HepG2 (cell line): Measurements from ENCODE around the gene THADA. TPM values are rescaled to one million over a fixed set of nuclear protein-coding genes. Genes with fewer than 3 reads are reported as not detected.

Source experiments
- AHR ChIP-seq: IDR thresholded peaks from 2 replicates; pipeline ENCODE4 v1.6.1; 2018; ENCODE audit warnings: missing genetic modification reagents, missing compliant biosample characterization
- CBX2 ChIP-seq, 2 experiments: fragments of 200-600 bp in 1 of 2; sonication (generic); formaldehyde crosslinking in 1 of 2; IDR thresholded peaks; 2 replicates each; pipeline versions ENCODE4 v1.7.0 to v1.8.1; 2018 to 2022; ENCODE audit warnings: low read depth in 2 of 2, low read length in 1 of 2, mild to moderate bottlenecking in 1 of 2, missing genetic modification reagents in 1 of 2
- CREB1 ChIP-seq, 2 experiments: fragments of 450-650 bp in 1 of 2; IDR thresholded peaks; 2 replicates each; pipeline ENCODE4 v1.6.1; 2016 to 2017; ENCODE audit warnings: control low read depth in 1 of 2, mild to moderate bottlenecking in 1 of 2, missing compliant biosample characterization in 1 of 2, missing genetic modification characterization in 1 of 2
- HCFC1 ChIP-seq: fragments of 150-350 bp; IDR thresholded peaks from 2 replicates; pipeline ENCODE4 v1.6.1; 2014; ENCODE audit warnings: low read depth, low read length
- HDAC2 ChIP-seq: sonication (generic); formaldehyde crosslinking; IDR thresholded peaks from 2 replicates; pipeline ENCODE4 v1.4.0; 2020; ENCODE audit warnings: missing genetic modification reagents
- JDP2 ChIP-seq: sonication (generic); formaldehyde crosslinking; IDR thresholded peaks from 2 replicates; pipeline ENCODE4 v1.8.1; 2022; ENCODE audit warnings: missing genetic modification reagents, borderline replicate concordance
- KDM1A ChIP-seq: IDR thresholded peaks from 2 replicates; pipeline ENCODE4 v1.6.1; 2016; ENCODE audit warnings: missing compliant biosample characterization
- KLF11 ChIP-seq: IDR thresholded peaks from 2 replicates; pipeline ENCODE4 v1.6.1; 2016; ENCODE audit warnings: missing compliant biosample characterization
- MIER3 ChIP-seq: IDR thresholded peaks from 2 replicates; pipeline ENCODE4 v1.6.1; 2016; ENCODE audit warnings: missing compliant biosample characterization, borderline replicate concordance
- RCOR2 ChIP-seq: IDR thresholded peaks from 2 replicates; pipeline ENCODE4 v1.6.1; 2016; ENCODE audit warnings: missing biosample characterization, missing genetic modification reagents
- RFX5 ChIP-seq: IDR thresholded peaks from 2 replicates; pipeline ENCODE4 v1.6.1; 2011; ENCODE audit warnings: low read depth, low read length, improper control_type of control experiment
- RFXAP ChIP-seq: sonication (generic); formaldehyde crosslinking; IDR thresholded peaks from 2 replicates; pipeline ENCODE4 v1.4.0; 2020; ENCODE audit warnings: missing genetic modification reagents, borderline replicate concordance
- SIN3A ChIP-seq: IDR thresholded peaks from 2 replicates; pipeline ENCODE4 v1.6.1; 2011; ENCODE audit warnings: low read depth, mild to moderate bottlenecking, control low read depth, low read length, borderline replicate concordance
- ZKSCAN1 ChIP-seq: fragments of 150-350 bp; IDR thresholded peaks from 2 replicates; pipeline ENCODE4 v1.6.1; 2014; ENCODE audit warnings: low read length
- ZNF160 ChIP-seq: sonication (generic); formaldehyde crosslinking; IDR thresholded peaks from 2 replicates; pipeline ENCODE4 v1.8.0; 2022; ENCODE audit warnings: mild to moderate bottlenecking, inconsistent platforms, missing genetic modification reagents
- ZNF235 ChIP-seq: sonication (generic); formaldehyde crosslinking; IDR thresholded peaks from 2 replicates; pipeline ENCODE4 v1.8.1; 2023; ENCODE audit warnings: mild to moderate bottlenecking, missing genetic modification reagents, borderline replicate concordance
- ZNF33A ChIP-seq: sonication (generic); formaldehyde crosslinking; IDR thresholded peaks from 2 replicates; pipeline ENCODE4 v1.5.1; 2020; ENCODE audit warnings: missing genetic modification reagents, mild to moderate bottlenecking, moderate library complexity, borderline replicate concordance
- ZNF451 ChIP-seq: sonication (generic); formaldehyde crosslinking; IDR thresholded peaks from 2 replicates; pipeline ENCODE4 v1.5.0; 2020; ENCODE audit warnings: mild to moderate bottlenecking, missing genetic modification reagents
- ZNF891 ChIP-seq: sonication (generic); formaldehyde crosslinking; IDR thresholded peaks from 2 replicates; pipeline ENCODE4 v1.5.0; 2020; ENCODE audit warnings: mild to moderate bottlenecking, missing genetic modification reagents
- polyA plus RNA-seq, 8 experiments: library from polyadenylated mRNA; depleted of rRNA in 3 of 8; stranded (reverse) in 7 of 8; unstranded in 1 of 8; fragments of >200 nt; fragmentation: Illumina TruSeq in 4 of 8; extraction: Trizol in 4 of 8; gene quantifications; 2 replicates each; pipeline versions ENCODE4 v1.2.1 to v1.2.3, GENCODE V29; 2011 to 2016; ENCODE audit warnings: low read depth in 4 of 8, missing spikeins in 1 of 8, mixed read lengths in 1 of 8; ENCODE audit not compliant: insufficient read depth in 1 of 8
- total RNA-seq, 5 experiments: library from RNA; depleted of rRNA; stranded (reverse); fragments of >200 nt; fragmentation: Illumina TruSeq; extraction: Trizol; gene quantifications; 2 replicates each; pipeline ENCODE4 v1.2.3, GENCODE V29; 2016; ENCODE audit warnings: low read depth in 1 of 5
- TF ChIP-seq, protein P1 (sequence below): sonication (generic); formaldehyde crosslinking; IDR thresholded peaks from 2 replicates; pipeline ENCODE4 v1.4.0; 2020; ENCODE audit warnings: missing genetic modification reagents
- TF ChIP-seq, protein P2 (sequence below): sonication (generic); formaldehyde crosslinking; IDR thresholded peaks from 2 replicates; pipeline ENCODE4 v1.8.1; 2023; ENCODE audit warnings: mild to moderate bottlenecking, inconsistent platforms, moderate library complexity, missing genetic modification reagents, borderline replicate concordance
- TF ChIP-seq, protein P3 (sequence below): sonication (generic); formaldehyde crosslinking; IDR thresholded peaks from 2 replicates; pipeline ENCODE4 v1.5.1; 2020; ENCODE audit warnings: mild to moderate bottlenecking, missing genetic modification reagents, borderline replicate concordance
- TF ChIP-seq, protein P4 (sequence below): sonication (generic); formaldehyde crosslinking; IDR thresholded peaks from 2 replicates; pipeline ENCODE4 v1.5.1; 2020; ENCODE audit warnings: missing genetic modification reagents, mild to moderate bottlenecking, borderline replicate concordance

The THADA gene
- total and polyA plus RNA-seq, 2 of the 13 experiments (the other 11 are each of a cell fraction or from before 2014, with no cell fraction given) = 12.7 to 21.7 TPM

DNA sequence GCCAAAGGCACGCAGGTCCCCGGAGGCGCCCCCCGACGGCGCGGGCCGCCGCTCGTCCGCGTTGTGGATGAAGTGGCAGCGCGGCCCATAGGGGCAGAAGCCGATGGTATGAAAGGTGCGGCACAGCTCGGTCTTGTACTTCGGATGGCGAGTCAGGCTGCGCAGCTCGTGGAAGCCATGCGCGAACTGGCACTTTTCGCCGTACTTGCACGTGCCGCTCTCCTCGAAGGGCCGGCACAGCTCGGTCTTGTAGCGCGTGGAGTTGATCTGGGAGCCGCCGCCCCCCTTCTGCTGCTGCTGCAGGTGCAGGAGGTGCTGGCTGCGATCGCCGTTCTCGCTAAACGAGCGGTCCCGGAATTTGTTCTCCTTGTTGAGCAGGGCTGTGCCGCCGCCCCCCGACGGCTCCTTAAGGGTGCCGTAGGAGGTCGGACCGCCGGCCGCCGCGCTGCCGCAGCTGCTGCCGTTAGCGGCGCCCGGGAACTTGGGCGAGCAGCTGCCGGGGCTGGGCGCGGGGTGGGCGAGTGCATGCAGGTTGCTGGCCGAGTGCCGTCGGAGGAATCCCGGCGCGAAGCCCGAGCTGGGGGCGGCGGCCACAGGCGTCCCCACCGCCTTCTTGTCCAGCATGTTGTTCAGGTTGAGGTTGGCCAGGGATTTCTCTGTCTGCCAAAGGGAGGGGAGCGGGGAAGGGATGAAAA, 370.6 kb downstream of the THADA start (continued):
- TF ChIP-seq HDAC2 (CRISPR knock-in tag) (peak; percentile 48; the same call in 1 of the 2 replicates), ZNF33A (CRISPR knock-in tag) (peak; percentile 12; the same call in 1 of the 2 replicates), KLF11 (CRISPR knock-in tag) (peak; percentile 52; the same call in 1 of the 2 replicates), ZNF451 (CRISPR knock-in tag) (peak; percentile 61; the same call in 1 of the 2 replicates), HCFC1 (no peak), ZKSCAN1 (no peak), ZNF891 (CRISPR knock-in tag) (no peak), RCOR2 (CRISPR knock-in tag) (no peak), ZNF160 (CRISPR knock-in tag) (peak; percentile 72; the same call in 1 of the 2 replicates), SIN3A (no peak), AHR (no peak), ZNF235 (CRISPR knock-in tag) (0 out of 2 replicates have a peak, but pooled peaks have one; percentile 11), CBX2 (IDR thresholded peaks at IDR 0.05; ENCODE audit: low read depth, low read length) (no peak), CBX2 (CRISPR knock-in tag; IDR thresholded peaks at IDR 0.05; ENCODE audit: low read depth) (no peak), RFX5 (no peak), KDM1A (CRISPR knock-in tag) (no peak), MIER3 (CRISPR knock-in tag) (no peak), RFXAP (CRISPR knock-in tag) (no peak), JDP2 (CRISPR knock-in tag) (no peak), CREB1 (IDR thresholded peaks at IDR 0.05) (no peak), CREB1 (CRISPR knock-in tag; IDR thresholded peaks at IDR 0.05) (no peak)
- TF ChIP-seq, protein P1, sequence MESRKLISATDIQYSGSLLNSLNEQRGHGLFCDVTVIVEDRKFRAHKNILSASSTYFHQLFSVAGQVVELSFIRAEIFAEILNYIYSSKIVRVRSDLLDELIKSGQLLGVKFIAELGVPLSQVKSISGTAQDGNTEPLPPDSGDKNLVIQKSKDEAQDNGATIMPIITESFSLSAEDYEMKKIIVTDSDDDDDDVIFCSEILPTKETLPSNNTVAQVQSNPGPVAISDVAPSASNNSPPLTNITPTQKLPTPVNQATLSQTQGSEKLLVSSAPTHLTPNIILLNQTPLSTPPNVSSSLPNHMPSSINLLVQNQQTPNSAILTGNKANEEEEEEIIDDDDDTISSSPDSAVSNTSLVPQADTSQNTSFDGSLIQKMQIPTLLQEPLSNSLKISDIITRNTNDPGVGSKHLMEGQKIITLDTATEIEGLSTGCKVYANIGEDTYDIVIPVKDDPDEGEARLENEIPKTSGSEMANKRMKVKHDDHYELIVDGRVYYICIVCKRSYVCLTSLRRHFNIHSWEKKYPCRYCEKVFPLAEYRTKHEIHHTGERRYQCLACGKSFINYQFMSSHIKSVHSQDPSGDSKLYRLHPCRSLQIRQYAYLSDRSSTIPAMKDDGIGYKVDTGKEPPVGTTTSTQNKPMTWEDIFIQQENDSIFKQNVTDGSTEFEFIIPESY (CRISPR knock-in tag) = 0 out of 2 replicates have a peak, but pooled peaks have one; percentile 6
- TF ChIP-seq, protein P2, sequence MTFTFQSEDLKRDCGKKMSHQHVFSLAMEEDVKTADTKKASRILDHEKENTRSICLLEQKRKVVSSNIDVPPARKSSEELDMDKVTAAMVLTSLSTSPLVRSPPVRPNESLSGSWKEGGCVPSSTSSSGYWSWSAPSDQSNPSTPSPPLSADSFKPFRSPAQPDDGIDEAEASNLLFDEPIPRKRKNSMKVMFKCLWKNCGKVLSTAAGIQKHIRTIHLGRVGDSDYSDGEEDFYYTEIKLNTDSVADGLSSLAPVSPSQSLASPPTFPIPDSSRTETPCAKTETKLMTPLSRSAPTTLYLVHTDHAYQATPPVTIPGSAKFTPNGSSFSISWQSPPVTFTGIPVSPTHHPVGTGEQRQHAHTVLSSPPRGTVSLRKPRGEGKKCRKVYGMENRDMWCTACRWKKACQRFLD (CRISPR knock-in tag) = no peak
- TF ChIP-seq, protein P3, sequence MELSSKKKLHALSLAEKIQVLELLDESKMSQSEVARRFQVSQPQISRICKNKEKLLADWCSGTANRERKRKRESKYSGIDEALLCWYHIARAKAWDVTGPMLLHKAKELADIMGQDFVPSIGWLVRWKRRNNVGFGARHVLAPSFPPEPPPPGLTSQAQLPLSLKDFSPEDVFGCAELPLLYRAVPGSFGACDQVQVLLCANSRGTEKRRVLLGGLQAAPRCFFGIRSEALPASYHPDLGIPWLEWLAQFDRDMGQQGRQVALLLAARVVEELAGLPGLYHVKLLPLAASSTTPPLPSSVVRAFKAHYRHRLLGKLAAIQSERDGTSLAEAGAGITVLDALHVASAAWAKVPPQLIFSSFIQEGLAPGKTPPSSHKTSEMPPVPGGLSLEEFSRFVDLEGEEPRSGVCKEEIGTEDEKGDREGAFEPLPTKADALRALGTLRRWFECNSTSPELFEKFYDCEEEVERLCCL = no peak
- TF ChIP-seq, protein P4, sequence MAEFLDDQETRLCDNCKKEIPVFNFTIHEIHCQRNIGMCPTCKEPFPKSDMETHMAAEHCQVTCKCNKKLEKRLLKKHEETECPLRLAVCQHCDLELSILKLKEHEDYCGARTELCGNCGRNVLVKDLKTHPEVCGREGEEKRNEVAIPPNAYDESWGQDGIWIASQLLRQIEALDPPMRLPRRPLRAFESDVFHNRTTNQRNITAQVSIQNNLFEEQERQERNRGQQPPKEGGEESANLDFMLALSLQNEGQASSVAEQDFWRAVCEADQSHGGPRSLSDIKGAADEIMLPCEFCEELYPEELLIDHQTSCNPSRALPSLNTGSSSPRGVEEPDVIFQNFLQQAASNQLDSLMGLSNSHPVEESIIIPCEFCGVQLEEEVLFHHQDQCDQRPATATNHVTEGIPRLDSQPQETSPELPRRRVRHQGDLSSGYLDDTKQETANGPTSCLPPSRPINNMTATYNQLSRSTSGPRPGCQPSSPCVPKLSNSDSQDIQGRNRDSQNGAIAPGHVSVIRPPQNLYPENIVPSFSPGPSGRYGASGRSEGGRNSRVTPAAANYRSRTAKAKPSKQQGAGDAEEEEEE = no peak
